Gastrocnemius medialis (tissue), 4 donors: ENCODE measurements around the gene OR1K1. TPM values are rescaled to one million over a fixed set of nuclear protein-coding genes. Genes with fewer than 3 reads are reported as not detected.
"Not testable (repeated sequence)": the region's sequence is repeated elsewhere in the genome, so short reads cannot be mapped to it uniquely, and the experiment has no call there.

Experiments
- ATAC-seq, 2 donors: fragments of 150-250 bp; one replicate each; pipeline ENCODE4 v1.9.1; 2016
- DNase-seq, 2 donors: peaks; one replicate each; pipeline ENCODE4 v3.0.0-alpha.2; 2019
- H3K27ac ChIP-seq, 4 donors: fragments of 200-600 bp; sonication (generic); 1 replicate in 1 of 4; 2 replicates in 3 of 4; pipeline ENCODE4 v1.5.1; 2016 to 2018; ENCODE audit warnings: mild to moderate bottlenecking in 2 of 4, moderate library complexity in 1 of 4
- H3K27me3 ChIP-seq, 3 donors: fragments of 200-600 bp; sonication (generic) in 2 of 3; 1 replicate in 1 of 3; 2 replicates in 2 of 3; pipeline versions ENCODE4 v1.5.1 to v1.6.0; 2016 to 2019; ENCODE audit warnings: mild to moderate bottlenecking in 1 of 3, moderate library complexity in 1 of 3
- H3K36me3 ChIP-seq, 2 donors: fragments of 200-600 bp; sonication (generic) in 1 of 2; one replicate each; pipeline ENCODE4 v1.5.1; 2017 to 2018
- H3K4me1 ChIP-seq, 2 donors: fragments of 200-600 bp; sonication (generic) in 1 of 2; one replicate each; pipeline ENCODE4 v1.5.1; 2016 to 2017; ENCODE audit warnings: mild to moderate bottlenecking in 2 of 2
- H3K4me3 ChIP-seq, 4 donors: fragments of 200-600 bp; sonication (generic) in 3 of 4; 1 replicate in 1 of 4; 2 replicates in 3 of 4; pipeline ENCODE4 v1.5.1; 2016 to 2019; ENCODE audit warnings: mild to moderate bottlenecking in 2 of 4
- H3K9me3 ChIP-seq, 3 donors: fragments of 200-600 bp; sonication (generic) in 2 of 3; 1 replicate in 1 of 3; 2 replicates in 2 of 3; pipeline ENCODE4 v1.5.1; 2016 to 2019
- POLR2A ChIP-seq, 2 donors: fragments of 450-650 bp; IDR thresholded peaks; one replicate each; pipeline ENCODE4 v1.6.1; 2017; ENCODE audit warnings: antibody characterized with exemption in 2 of 2, mild to moderate bottlenecking in 2 of 2, moderate library complexity in 2 of 2
- in situ Hi-C, 4 donors: fragments of 200-750 bp; cut with MboI; loops; one replicate each; pipeline versions ENCODE4 v1.15.0 to v1.8.0; 2017; ENCODE audit warnings: low sequenced_read_pairs in 4 of 4
- intact Hi-C: fragments of 100-400 bp; cut with DNase I; formaldehyde crosslinking; loops from one replicate; pipeline ENCODE4 v1.15.1; 2023; ENCODE audit warnings: low total_unique reads
- total RNA-seq, 4 donors: library from RNA; depleted of rRNA; stranded (reverse); fragments of >200 nt; gene quantifications; one replicate each; pipeline versions ENCODE4 v1.1.0 to v1.2.3, GENCODE V29; 2016
- TF ChIP-seq, protein P1 (sequence below), 5 experiments: fragments of 450-650 bp in 3 of 5; fragments of 200-600 bp in 2 of 5; sonication (generic) in 2 of 5; IDR thresholded peaks in 4 of 5; conservative IDR thresholded peaks in 1 of 5; 1 replicate in 4 of 5; 2 replicates in 1 of 5; pipeline ENCODE4 v1.5.1; 2016 to 2019; ENCODE audit warnings: antibody characterized with exemption in 5 of 5, mild to moderate bottlenecking in 3 of 5, moderate library complexity in 3 of 5

The OR1K1 gene
- total RNA-seq, 4 donors from 2014 or later: not detected

DNA sequence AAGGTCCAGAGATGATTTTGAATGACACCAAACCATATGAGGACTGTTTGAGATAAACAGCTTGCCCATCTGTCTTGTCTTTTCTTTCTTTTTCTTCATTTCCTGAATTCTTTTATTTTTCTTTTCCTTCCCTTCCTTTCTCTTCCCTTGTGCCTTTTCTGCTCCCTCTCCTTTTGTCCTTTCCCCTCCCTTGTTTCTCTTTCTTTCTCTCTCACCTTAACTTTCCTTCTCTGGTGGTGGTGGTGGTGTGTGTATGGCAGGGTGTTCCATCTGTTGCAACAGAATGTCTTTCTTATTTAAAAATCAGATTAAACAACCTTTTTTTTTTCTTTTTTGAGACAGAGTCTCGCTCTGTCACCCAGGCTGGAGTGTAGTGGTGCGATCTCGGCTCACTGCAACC is 32.3 kb downstream of the OR1K1 start:
- Histone ChIP-seq H3K27me3 (no peaks in the 10 kb centered on the region), H3K27ac (peak overlapping the region in 1 of 4 donors; percentile 50), H3K9me3 (no peaks in the 10 kb centered on the region), H3K4me1 (peaks cover 5 to 8% of the 10 kb centered on the region in 2 donors), H3K4me3 (no peak overlapping the region), H3K36me3 (no peaks in the 10 kb centered on the region)
- intact Hi-C loops (no loop called here), in situ Hi-C loops (loop anchor here in 1 of 4 donors (25.0 kb wide), 1 partner anchor 155 kb away; no protein-coding TSS in a partner anchor)
- DNase-seq: no peak
- no peak for TF ChIP-seq POLR2A (IDR thresholded peaks at IDR 0.05)
- TF ChIP-seq, protein P1, sequence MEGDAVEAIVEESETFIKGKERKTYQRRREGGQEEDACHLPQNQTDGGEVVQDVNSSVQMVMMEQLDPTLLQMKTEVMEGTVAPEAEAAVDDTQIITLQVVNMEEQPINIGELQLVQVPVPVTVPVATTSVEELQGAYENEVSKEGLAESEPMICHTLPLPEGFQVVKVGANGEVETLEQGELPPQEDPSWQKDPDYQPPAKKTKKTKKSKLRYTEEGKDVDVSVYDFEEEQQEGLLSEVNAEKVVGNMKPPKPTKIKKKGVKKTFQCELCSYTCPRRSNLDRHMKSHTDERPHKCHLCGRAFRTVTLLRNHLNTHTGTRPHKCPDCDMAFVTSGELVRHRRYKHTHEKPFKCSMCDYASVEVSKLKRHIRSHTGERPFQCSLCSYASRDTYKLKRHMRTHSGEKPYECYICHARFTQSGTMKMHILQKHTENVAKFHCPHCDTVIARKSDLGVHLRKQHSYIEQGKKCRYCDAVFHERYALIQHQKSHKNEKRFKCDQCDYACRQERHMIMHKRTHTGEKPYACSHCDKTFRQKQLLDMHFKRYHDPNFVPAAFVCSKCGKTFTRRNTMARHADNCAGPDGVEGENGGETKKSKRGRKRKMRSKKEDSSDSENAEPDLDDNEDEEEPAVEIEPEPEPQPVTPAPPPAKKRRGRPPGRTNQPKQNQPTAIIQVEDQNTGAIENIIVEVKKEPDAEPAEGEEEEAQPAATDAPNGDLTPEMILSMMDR (IDR thresholded peaks at IDR 0.05 in 4 of 5, conservative IDR thresholded peaks at IDR 0.05 in 1 of 5): no peak
- ATAC-seq: no peak

DNA sequence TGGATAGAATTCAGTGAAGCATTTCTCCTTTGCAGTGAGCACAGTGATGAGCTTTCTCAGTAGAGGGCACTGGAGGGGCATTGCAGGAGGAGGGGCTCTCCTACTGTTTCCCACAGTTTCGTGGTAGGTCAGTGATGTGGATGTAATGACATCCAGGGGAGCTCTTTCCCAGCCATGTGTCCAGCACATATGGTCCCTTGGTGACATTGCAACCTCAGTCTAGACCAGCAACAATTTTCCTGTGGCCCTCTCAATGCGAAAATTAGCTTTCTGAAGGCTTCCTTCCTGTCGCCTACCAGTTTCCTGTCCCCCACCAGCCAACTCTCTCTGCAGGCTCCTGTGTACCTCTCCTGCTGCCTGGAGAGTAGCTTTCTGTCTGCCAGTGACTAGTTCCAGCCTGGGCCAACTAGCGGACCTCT is 35.4 kb downstream of the OR1K1 start:
- Histone ChIP-seq H3K4me1 (no peaks in the 10 kb centered on the region), H3K36me3 (no peaks in the 10 kb centered on the region), H3K9me3 (no peaks in the 10 kb centered on the region), H3K27ac (no peak overlapping the region), H3K27me3 (no peaks in the 10 kb centered on the region), H3K4me3 (no peak overlapping the region)
- DNase-seq: no peak
- TF ChIP-seq, protein P1 (IDR thresholded peaks at IDR 0.05 in 4 of 5, conservative IDR thresholded peaks at IDR 0.05 in 1 of 5): no peak
- no peak for TF ChIP-seq POLR2A (IDR thresholded peaks at IDR 0.05)
- in situ Hi-C loops (loop anchor here in 1 of 4 donors (25.0 kb wide), 1 partner anchor 152 kb away; no protein-coding TSS in a partner anchor), intact Hi-C loops (no loop called here)
- ATAC-seq: no peak

DNA sequence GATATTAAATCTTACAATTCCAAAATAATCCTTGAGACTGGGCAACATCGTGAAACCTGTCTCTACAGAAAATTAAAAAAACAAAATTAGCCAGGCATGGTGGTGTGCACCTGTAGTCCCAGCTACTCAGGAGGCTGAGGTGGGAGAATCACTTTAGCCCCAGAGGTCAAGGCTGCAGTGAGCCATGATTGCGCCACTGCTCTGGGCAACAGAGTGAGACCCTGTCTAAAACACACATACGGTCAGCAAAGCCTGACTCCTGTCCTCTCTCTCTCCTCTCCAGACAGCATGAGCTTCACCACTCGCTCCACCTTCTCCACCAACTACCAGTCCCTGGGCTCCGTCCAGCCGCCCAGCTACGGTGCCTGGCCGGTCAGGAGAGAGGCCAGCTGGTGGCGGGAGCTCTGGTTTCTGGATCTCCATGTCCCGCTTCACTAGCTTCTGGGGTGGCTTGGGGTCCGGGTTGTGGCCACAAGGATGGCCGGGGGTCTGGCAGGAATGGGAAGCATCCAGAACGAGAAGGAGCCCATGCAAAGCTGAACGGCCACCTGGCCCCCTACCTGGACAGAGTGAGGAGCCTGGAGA is 37.4 kb downstream of the OR1K1 start:
- Histone ChIP-seq H3K4me3 (no peak overlapping the region), H3K36me3 (no peaks in the 10 kb centered on the region), H3K27me3 (no peaks in the 10 kb centered on the region), H3K27ac (no peak overlapping the region), H3K9me3 (no peaks in the 10 kb centered on the region), H3K4me1 (no peaks in the 10 kb centered on the region)
- TF ChIP-seq, protein P1 (IDR thresholded peaks at IDR 0.05 in 4 of 5, conservative IDR thresholded peaks at IDR 0.05 in 1 of 5): no peak
- no peak for TF ChIP-seq POLR2A (IDR thresholded peaks at IDR 0.05)
- in situ Hi-C loops: loop anchor here in 1 of 4 donors (25.0 kb wide), 1 partner anchor 150 kb away; no protein-coding TSS in a partner anchor
- ATAC-seq (no peak), DNase-seq (no peak)
- intact Hi-C loops: no loop called here

DNA sequence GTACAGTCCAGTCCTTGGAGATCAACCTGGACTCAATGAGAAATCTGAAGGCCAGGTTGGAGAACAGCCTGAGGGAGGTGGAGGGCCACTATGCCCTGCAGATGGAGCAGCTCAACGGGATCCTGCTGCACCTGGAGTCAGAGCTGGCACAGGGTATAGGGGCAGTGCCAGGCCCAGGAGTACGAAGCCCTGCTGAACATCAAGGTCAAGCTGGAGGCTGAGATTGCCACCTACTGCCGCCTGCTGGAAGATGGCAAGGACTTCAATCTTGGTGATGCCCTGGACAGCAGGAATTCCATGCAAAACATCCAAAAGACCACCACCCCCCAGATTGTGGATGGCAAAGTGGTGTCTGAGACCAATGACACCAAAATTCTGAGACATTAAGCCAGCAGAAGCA is 38.5 kb downstream of the OR1K1 start:
- intact Hi-C loops, H3K4me1 ChIP-seq, H3K27ac ChIP-seq, H3K27me3 ChIP-seq, H3K9me3 ChIP-seq, DNase-seq, H3K36me3 ChIP-seq, H3K4me3 ChIP-seq, ATAC-seq: not testable (repeated sequence)
- in situ Hi-C loops: loop anchor here in 1 of 4 donors (25.0 kb wide), 1 partner anchor 149 kb away; no protein-coding TSS in a partner anchor

DNA sequence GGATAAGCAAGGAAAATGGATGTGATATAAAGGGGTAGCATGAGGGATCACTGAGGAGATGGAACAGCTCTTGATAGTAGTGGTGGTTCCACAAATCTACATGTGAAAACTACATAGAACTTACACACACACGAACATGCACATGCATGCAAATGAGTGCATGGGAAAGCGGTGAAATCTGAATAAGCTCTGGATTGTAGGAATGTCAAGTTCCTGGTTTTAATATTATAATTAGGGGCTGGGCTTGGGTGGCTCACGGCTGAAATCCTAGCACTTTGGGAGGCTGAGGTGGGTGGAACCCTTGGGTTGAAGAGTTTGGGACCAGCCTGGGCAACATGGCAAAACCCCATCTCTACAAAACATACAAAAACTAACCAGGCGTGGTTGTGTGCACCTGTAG is 41.6 kb downstream of the OR1K1 start:
- DNase-seq: no peak
- TF ChIP-seq, protein P1 (IDR thresholded peaks at IDR 0.05 in 4 of 5, conservative IDR thresholded peaks at IDR 0.05 in 1 of 5): no peak
- TF ChIP-seq POLR2A (IDR thresholded peaks at IDR 0.05): no peak
- Histone ChIP-seq H3K36me3 (peaks cover 0 to 4% of the 10 kb centered on the region in 2 donors), H3K4me3 (no peak overlapping the region), H3K9me3 (no peaks in the 10 kb centered on the region), H3K27me3 (no peaks in the 10 kb centered on the region), H3K4me1 (no peaks in the 10 kb centered on the region), H3K27ac (no peak overlapping the region)
- in situ Hi-C loops: loop anchor here in 1 of 4 donors (25.0 kb wide), 1 partner anchor 146 kb away; no protein-coding TSS in a partner anchor
- ATAC-seq: no peak
- intact Hi-C loops: no loop called here
